GM21390 (cell line): Measurements from ENCODE around the gene HSBP1.

Source experiments
- ATAC-seq: cut with Tn5 transposase; IDR thresholded peaks from one replicate; pipeline ENCODE4 v1.9.1; 2021; ENCODE audit not compliant: unreplicated experiment

The HSBP1 gene

GRCh38 chr16:83807710-83808572, at the start of gene HSBP1:
HSBP1 (plus strand) TSS chr16:83807978; CDS start chr16:83808077, 99 bp downstream.
- ATAC-seq, result peak; percentile 93

- ATAC-seq, result no peak
These were observed 45.4 kb upstream of the HSBP1 start for GRCh38 chr16:83762141-83762991.

GRCh38 chr16:83762992-83763358, 44.8 kb upstream of the HSBP1 start:
- ATAC-seq, result no peak

- no peak for ATAC-seq
These were observed 38.8 kb upstream of the HSBP1 start for GRCh38 chr16:83768986-83769385.

- no peak for ATAC-seq
These were observed 38.3 kb upstream of the HSBP1 start for GRCh38 chr16:83769397-83770008.

- no peak for ATAC-seq
These were observed 36.4 kb upstream of the HSBP1 start for GRCh38 chr16:83771306-83771942.

- no peak for ATAC-seq
These were observed 35.0 kb upstream of the HSBP1 start for GRCh38 chr16:83772806-83773205.

GRCh38 chr16:83774066-83774465, 33.7 kb upstream of the HSBP1 start:
- ATAC-seq, result no peak

- ATAC-seq, result no peak
These were observed 30.8 kb upstream of the HSBP1 start for GRCh38 chr16:83776944-83777343.

GRCh38 chr16:83779886-83780285, 27.9 kb upstream of the HSBP1 start:
- ATAC-seq, result no peak

- no peak for ATAC-seq
These were observed 22.3 kb upstream of the HSBP1 start for GRCh38 chr16:83785455-83785854.

GRCh38 chr16:83789642-83790401, 18.0 kb upstream of the HSBP1 start:
- no peak for ATAC-seq

- ATAC-seq, result no peak
These were observed 15.9 kb upstream of the HSBP1 start for GRCh38 chr16:83791916-83792315.

GRCh38 chr16:83792391-83792790, 15.4 kb upstream of the HSBP1 start:
- no peak for ATAC-seq

- no peak for ATAC-seq
These were observed 14.6 kb upstream of the HSBP1 start for GRCh38 chr16:83793179-83793578.

GRCh38 chr16:83794860-83795554, 12.8 kb upstream of the HSBP1 start:
- no peak for ATAC-seq

- ATAC-seq, result no peak
These were observed 10.8 kb upstream of the HSBP1 start for GRCh38 chr16:83797013-83797412.

- no peak for ATAC-seq
These were observed 8.4 kb upstream of the HSBP1 start for GRCh38 chr16:83799336-83799735.

GRCh38 chr16:83802135-83802534, 5.6 kb upstream of the HSBP1 start:
- peak; percentile 45 for ATAC-seq
